Measurements from ENCODE around the gene TUT1.
A peak's percentile ranks its signal among the peaks of the same experiment; 100 is the strongest.

The TUT1 gene

GRCh38 chr11:62540804-62541701 is 50.3 kb downstream of the TUT1 start:
- DNase-seq, result no peak

GRCh38 chr11:62539238-62539925 is 51.9 kb downstream of the TUT1 start:
- peak in 1 of 2 experiments; percentile 13 for DNase-seq

DNA sequence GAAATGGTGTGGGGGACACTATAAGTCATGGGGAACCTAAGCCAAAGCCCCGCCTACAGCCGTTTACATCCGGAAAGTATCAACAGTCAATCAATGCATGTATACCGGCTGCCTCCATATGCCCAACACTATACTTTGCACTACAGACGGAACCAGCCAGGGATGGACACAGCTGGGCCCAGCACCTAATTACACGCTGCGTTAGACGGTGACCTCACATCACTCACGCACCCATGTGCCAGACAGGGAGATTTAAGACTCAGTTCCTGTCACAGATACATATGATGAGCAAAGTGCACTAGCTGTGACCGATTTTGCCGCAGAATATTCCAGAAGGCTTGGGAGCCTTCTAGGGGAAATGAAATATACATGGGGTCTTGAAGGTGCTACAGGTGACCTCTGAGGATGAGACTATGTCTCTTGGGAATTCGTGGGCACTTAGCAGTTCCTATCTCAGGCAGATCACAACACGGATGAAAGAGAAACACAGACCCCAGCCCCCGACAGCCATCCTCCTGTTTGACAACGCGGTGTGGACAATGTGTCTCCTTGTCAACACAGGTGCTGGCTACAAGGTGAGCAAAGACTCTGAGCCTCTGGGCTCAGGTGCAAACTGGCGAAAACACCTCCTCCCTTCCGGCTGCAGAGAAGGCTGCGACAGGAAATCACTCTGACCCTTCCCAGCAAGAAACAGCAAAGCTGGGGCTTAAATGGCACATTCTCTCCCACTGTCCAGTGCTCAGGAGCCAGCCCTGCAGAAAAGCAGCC is 52.7 kb downstream of the TUT1 start:
- no peak for DNase-seq

DNA sequence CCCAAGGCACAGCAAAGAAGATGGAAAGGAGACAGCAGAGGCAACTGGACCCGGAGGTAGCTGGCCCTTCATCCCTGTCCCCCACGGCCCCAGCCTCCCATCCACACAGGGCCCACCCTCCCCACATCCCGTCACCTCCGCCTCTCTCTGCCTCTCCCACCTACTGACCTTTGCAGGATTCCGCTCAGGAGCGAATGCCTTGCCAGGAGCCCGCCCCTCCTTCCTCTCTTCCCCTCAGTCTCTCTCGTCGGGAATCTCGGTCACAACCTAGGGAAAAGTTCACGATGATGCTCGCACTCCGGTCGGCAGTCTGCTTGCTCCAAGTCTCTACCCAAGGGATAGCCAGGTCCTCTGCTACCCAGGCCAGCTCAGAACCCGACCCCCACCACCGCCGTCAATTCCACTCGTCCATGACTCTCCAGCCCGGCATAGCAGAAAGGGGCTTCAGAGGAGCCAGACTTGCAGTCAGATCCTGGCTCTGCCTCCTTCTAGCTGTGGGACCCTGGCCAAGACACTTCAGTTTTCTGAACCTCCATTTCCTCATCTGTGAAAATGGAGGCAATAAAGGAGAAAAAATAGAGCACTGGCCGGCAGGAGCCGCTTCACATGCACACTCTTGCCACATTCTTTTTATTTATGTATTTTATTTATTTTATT is 54.9 kb downstream of the TUT1 start:
- DNase-seq, result no peak

- DNase-seq, result no peak
These were observed 55.5 kb downstream of the TUT1 start for GRCh38 chr11:62535802-62536201.

DNA sequence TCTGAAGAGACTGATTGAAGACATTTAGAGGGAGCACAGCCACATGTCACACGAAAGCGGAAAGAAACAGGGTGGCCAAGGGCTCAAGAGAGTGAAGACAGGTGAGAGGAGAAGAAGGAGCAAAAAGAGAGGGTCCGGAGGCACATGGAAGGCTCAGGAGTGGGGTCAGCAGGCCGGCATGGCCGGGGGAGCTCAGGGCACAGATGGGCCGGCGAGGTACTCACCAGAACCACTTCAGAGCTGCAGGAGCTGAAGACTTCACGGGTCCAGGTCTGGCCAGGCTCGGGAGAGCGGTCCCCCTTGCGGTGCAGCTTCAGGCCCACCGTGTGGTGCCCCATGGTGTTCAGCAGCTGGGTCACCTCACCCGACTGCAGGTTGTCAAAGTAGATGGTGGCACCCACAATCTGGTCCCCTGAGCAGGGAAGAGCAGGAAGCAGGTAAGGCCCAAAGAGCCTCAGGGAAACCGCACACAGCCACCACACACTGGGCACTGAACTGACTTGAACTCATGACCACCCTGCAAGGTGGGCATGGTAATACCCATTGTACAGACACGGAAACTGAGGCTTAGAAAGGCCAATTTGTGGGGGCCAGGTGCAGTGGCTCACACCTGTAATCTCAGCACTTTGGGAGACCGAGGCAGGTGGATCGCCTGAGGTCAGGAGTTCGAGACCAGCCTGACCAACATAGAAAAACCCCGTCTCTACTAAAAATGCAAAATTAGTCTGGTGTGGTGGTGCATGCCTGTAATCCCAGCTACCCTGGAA is 56.4 kb downstream of the TUT1 start:
- no peak for DNase-seq

DNA sequence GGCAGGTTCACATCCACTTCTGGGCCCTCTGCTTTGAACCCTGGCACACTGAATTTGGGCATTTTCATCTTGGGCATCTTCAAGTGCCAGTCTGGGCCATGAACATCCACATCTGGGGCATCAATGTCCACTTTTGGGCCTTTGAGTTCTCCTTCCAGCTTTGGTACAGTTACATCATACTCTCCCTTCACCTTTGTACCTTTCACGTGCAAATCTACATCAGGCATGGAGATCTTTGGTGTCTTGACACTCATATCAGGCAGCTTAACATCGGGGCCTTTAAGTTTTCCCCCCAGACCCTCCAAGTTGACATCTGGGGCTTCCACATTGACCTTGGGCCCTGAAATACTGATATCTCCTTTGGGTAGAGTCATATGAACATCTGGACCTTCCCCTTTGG is 59.2 kb downstream of the TUT1 start:
- no peak for DNase-seq
